SK-N-MC (cell line): ENCODE measurements around the gene IRAK3.

Source experiments
- EZH2 ChIP-seq: fragments of 200-600 bp; sonication (generic); IDR thresholded peaks from one replicate; pipeline ENCODE4 v1.6.1; 2017; ENCODE audit warnings: antibody characterized with exemption
- FOXP2 ChIP-seq: optimal IDR thresholded peaks from 2 replicates; pipeline ENCODE3; 2011; ENCODE audit warnings: mild to moderate bottlenecking, moderate library complexity; ENCODE audit not compliant: insufficient read depth; ENCODE audit errors: extremely low read length, control extremely low read depth
- POLR2AphosphoS5 ChIP-seq: IDR thresholded peaks from 2 replicates; pipeline ENCODE4 v1.6.1; 2012; ENCODE audit warnings: mild to moderate bottlenecking, low read depth, low read length, borderline replicate concordance

DNA sequence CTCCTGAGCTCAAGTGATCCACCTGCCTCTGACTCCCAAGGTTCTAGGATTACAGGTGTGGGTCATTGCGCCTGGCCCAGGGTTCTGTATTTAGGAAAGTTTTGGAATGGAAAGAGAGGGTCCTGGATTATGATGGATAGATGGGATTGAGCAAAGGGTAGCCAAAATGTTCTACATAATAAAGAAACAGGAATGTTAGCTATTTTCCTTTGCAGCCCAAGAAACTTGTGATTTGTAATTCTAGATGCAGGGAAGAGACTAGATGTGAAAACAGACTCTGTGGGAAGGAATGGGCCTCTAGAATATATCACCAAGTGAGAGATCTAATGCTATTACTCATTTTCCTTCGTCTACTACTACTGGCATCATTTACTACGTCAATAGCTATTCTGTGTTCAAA lies 83.6 kb downstream of the IRAK3 start:
- no peak for TF ChIP-seq POLR2AphosphoS5
- no peak for TF ChIP-seq EZH2
- no peak for TF ChIP-seq FOXP2
